Fibroblast of lung (primary cell): ENCODE measurements around the gene NR6A1.

ENCODE experiments used
- EZH2 ChIP-seq: IDR thresholded peaks from 2 replicates; pipeline ENCODE4 v1.5.1; 2012; ENCODE audit warnings: low read length, control low read depth, mild to moderate bottlenecking; ENCODE audit errors: missing control alignments
- TF ChIP-seq, protein P1 (sequence below), 2 donors: IDR thresholded peaks in 1 of 2; conservative IDR thresholded peaks in 1 of 2; 1 replicate in 1 of 2; 2 replicates in 1 of 2; pipeline ENCODE4 v1.5.1; 2011 to 2012; ENCODE audit warnings: low read length in 2 of 2, control low read depth in 1 of 2, inconsistent platforms in 1 of 2, low read depth in 1 of 2, mild to moderate bottlenecking in 1 of 2

DNA sequence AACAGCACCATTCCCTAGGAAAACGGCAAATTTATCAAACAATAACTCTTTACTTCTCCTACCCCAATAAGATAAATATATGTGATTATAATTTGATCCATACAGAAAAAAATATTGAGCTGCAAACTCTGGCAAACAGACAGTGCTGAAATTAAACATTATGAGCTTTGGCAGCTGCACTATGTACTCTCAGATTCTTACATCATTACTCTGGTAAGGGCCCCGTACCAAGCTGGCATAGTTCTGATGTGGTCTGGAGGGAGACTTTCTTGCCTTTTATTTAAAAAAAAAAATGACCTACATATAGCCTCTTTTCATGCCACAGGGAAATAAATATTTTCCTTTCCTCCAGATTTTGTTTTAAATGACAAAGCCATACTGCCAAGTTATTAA lies 95.0 kb downstream of the NR6A1 start:
- no peak for TF ChIP-seq EZH2
- TF ChIP-seq, protein P1, sequence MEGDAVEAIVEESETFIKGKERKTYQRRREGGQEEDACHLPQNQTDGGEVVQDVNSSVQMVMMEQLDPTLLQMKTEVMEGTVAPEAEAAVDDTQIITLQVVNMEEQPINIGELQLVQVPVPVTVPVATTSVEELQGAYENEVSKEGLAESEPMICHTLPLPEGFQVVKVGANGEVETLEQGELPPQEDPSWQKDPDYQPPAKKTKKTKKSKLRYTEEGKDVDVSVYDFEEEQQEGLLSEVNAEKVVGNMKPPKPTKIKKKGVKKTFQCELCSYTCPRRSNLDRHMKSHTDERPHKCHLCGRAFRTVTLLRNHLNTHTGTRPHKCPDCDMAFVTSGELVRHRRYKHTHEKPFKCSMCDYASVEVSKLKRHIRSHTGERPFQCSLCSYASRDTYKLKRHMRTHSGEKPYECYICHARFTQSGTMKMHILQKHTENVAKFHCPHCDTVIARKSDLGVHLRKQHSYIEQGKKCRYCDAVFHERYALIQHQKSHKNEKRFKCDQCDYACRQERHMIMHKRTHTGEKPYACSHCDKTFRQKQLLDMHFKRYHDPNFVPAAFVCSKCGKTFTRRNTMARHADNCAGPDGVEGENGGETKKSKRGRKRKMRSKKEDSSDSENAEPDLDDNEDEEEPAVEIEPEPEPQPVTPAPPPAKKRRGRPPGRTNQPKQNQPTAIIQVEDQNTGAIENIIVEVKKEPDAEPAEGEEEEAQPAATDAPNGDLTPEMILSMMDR (conservative IDR thresholded peaks at IDR 0.05 in 1 of 2, IDR thresholded peaks at IDR 0.05 in 1 of 2; ENCODE audit: low read depth in 1 of 2, low read length in 2 of 2) = no peak
